IMR-90 (cell line): ENCODE measurements around the gene SLC29A1. TPM values are rescaled to one million over a fixed set of nuclear protein-coding genes. Genes with fewer than 3 reads are reported as not detected.

ENCODE experiments used
- ATAC-seq: fragments of 200-7000 bp; cut with Tn5 transposase; 2 replicates; pipeline ENCODE4 v1.9.1; 2020; ENCODE audit warnings: low read depth, mild to moderate bottlenecking, moderate library complexity
- BruUV-seq: library from RNA; stranded (reverse); fragments of 400-500 nt; replicated peaks from 2 replicates; lab custom pipeline; 2021; lab: Mats Ljungman, UMichigan
- CTCF ChIA-PET: fragments of 300-600 bp; formaldehyde crosslinking; extraction: SDS; loops from one replicate; lab custom pipeline; 2021; ENCODE audit warnings: antibody characterized with exemption; lab: Yijun Ruan, JAX
- POLR2A ChIA-PET: fragments of 300-600 bp; sonication (Branson Sonifier 250); formaldehyde crosslinking; loops from one replicate; lab custom pipeline; 2022; ENCODE audit warnings: antibody characterized with exemption; ENCODE audit not compliant: unreplicated experiment; lab: Charles Lee
- DNase-seq: peaks from one replicate; pipeline ENCODE4 v3.0.0; 2013
- H2AFZ ChIP-seq: replicated peaks from 2 replicates; pipeline ENCODE3; 2013; ENCODE audit warnings: low read length, mild to moderate bottlenecking; ENCODE audit not compliant: poor library complexity
- H2AK5ac ChIP-seq: 2 replicates; pipeline ENCODE4 v1.6.1; 2013; ENCODE audit warnings: low read depth, low read length, inconsistent platforms
- H2AK9ac ChIP-seq: replicated peaks from 2 replicates; pipeline ENCODE3; 2013; ENCODE audit warnings: mild to moderate bottlenecking, low read depth, low read length, moderate library complexity; ENCODE audit not compliant: poor library complexity
- H2BK120ac ChIP-seq: 2 replicates; pipeline ENCODE4 v1.6.1; 2013; ENCODE audit warnings: low read depth, low read length, inconsistent platforms
- H2BK15ac ChIP-seq: 3 replicates; pipeline ENCODE4 v1.6.1; 2013; ENCODE audit warnings: low read depth, low read length, inconsistent platforms
- H2BK20ac ChIP-seq: 2 replicates; pipeline ENCODE4 v1.6.1; 2013; ENCODE audit warnings: low read depth, mild to moderate bottlenecking, inconsistent platforms, low read length, moderate library complexity
- H2BK5ac ChIP-seq: 2 replicates; pipeline ENCODE4 v1.6.1; 2013; ENCODE audit warnings: mild to moderate bottlenecking, low read depth, low read length, inconsistent platforms; ENCODE audit not compliant: poor library complexity, severe bottlenecking
- H3K14ac ChIP-seq: replicated peaks from 2 replicates; pipeline ENCODE4 v1.6.1; 2013; ENCODE audit warnings: low read depth, low read length, inconsistent platforms
- H3K18ac ChIP-seq: 2 replicates; pipeline ENCODE4 v1.6.1; 2013; ENCODE audit warnings: low read depth, low read length, control low read depth
- H3K23ac ChIP-seq: 2 replicates; pipeline ENCODE4 v1.6.1; 2013; ENCODE audit warnings: low read depth, low read length, inconsistent platforms
- H3K27ac ChIP-seq: 2 replicates; pipeline ENCODE4 v1.5.1; 2013; ENCODE audit warnings: mild to moderate bottlenecking, control low read depth, low read length; ENCODE audit not compliant: insufficient read depth
- H3K27me3 ChIP-seq: 2 replicates; pipeline ENCODE4 v1.6.1; 2013; ENCODE audit warnings: low read length; ENCODE audit not compliant: control insufficient read depth, insufficient read depth
- H3K36me3 ChIP-seq: 2 replicates; pipeline ENCODE4 v1.6.1; 2013; ENCODE audit warnings: low read length, mixed read lengths; ENCODE audit not compliant: control insufficient read depth, insufficient read depth
- H3K4ac ChIP-seq: 2 replicates; pipeline ENCODE4 v1.6.1; 2013; ENCODE audit warnings: low read depth, low read length, inconsistent platforms
- H3K4me1 ChIP-seq: 2 replicates; pipeline ENCODE4 v1.6.1; 2013; ENCODE audit warnings: low read length, mixed read lengths; ENCODE audit not compliant: control insufficient read depth, insufficient read depth
- H3K4me2 ChIP-seq: 2 replicates; pipeline ENCODE4 v1.6.1; 2013; ENCODE audit warnings: low read depth, mild to moderate bottlenecking, control low read depth, low read length, moderate library complexity
- H3K4me3 ChIP-seq: 2 replicates; pipeline ENCODE4 v1.5.1; 2013; ENCODE audit warnings: low read depth, mild to moderate bottlenecking, control low read depth, low read length, moderate library complexity; ENCODE audit not compliant: insufficient read depth
- H3K56ac ChIP-seq: 2 replicates; pipeline ENCODE4 v1.6.1; 2013; ENCODE audit warnings: low read length, inconsistent platforms; ENCODE audit not compliant: insufficient read depth; ENCODE audit errors: extremely low read depth
- H3K79me1 ChIP-seq, 2 experiments: 2 replicates each; pipeline ENCODE4 v1.6.1; 2013; ENCODE audit warnings: low read length in 2 of 2, inconsistent platforms in 1 of 2, low read depth in 1 of 2
- H3K9ac ChIP-seq: 2 replicates; pipeline ENCODE4 v1.6.1; 2013; ENCODE audit warnings: low read depth, low read length, control low read depth
- H3K9me1 ChIP-seq: 2 replicates; pipeline ENCODE4 v1.6.1; 2013; ENCODE audit warnings: low read length, inconsistent platforms; ENCODE audit not compliant: insufficient read depth
- H3K9me3 ChIP-seq: 2 replicates; pipeline ENCODE4 v1.6.1; 2013; ENCODE audit warnings: low read length; ENCODE audit not compliant: control insufficient read depth, insufficient read depth
- H4K20me1 ChIP-seq: 2 replicates; pipeline ENCODE4 v1.6.1; 2013; ENCODE audit warnings: low read length, inconsistent platforms; ENCODE audit not compliant: insufficient read depth
- H4K5ac ChIP-seq: 2 replicates; pipeline ENCODE4 v1.6.1; 2013; ENCODE audit warnings: mild to moderate bottlenecking, low read depth, low read length, control low read depth
- H4K8ac ChIP-seq, 2 experiments: 2 replicates each; pipeline ENCODE4 v1.6.1; 2013; ENCODE audit warnings: low read depth in 2 of 2, low read length in 2 of 2, control low read depth in 1 of 2, inconsistent platforms in 1 of 2
- H4K91ac ChIP-seq: 2 replicates; pipeline ENCODE4 v1.6.1; 2013; ENCODE audit warnings: low read depth, low read length, inconsistent platforms; ENCODE audit not compliant: insufficient read depth
- CHD1 ChIP-seq: IDR thresholded peaks from 2 replicates; pipeline ENCODE4 v1.6.1; 2012; ENCODE audit warnings: low read depth, low read length, improper control_type of control experiment
- ELK1 ChIP-seq: fragments of 150-350 bp; IDR thresholded peaks from 2 replicates; pipeline ENCODE4 v1.6.1; 2016; ENCODE audit warnings: low read depth, mild to moderate bottlenecking, low read length, moderate library complexity, borderline replicate concordance
- FOS ChIP-seq: fragments of 150-350 bp; IDR thresholded peaks from 2 replicates; pipeline ENCODE4 v1.6.1; 2016; ENCODE audit warnings: low read depth, low read length
- MAFK ChIP-seq: IDR thresholded peaks from 2 replicates; pipeline ENCODE4 v1.6.1; 2012; ENCODE audit warnings: low read depth, low read length, improper control_type of control experiment
- NFE2L2 ChIP-seq: fragments of 150-350 bp; IDR thresholded peaks from 2 replicates; pipeline ENCODE4 v1.6.1; 2016; ENCODE audit warnings: low read depth, mild to moderate bottlenecking, low read length
- POLR2A ChIP-seq: IDR thresholded peaks from 2 replicates; pipeline ENCODE4 v1.6.1; 2012; ENCODE audit warnings: mild to moderate bottlenecking, low read depth, low read length
- RAD21 ChIP-seq: IDR thresholded peaks from 2 replicates; pipeline ENCODE4 v1.6.1; 2012; ENCODE audit warnings: low read length, improper control_type of control experiment
- RCOR1 ChIP-seq: IDR thresholded peaks from 2 replicates; pipeline ENCODE4 v1.6.1; 2012; ENCODE audit warnings: mild to moderate bottlenecking, low read length, improper control_type of control experiment; ENCODE audit not compliant: insufficient replicate concordance
- RFX5 ChIP-seq: IDR thresholded peaks from 2 replicates; pipeline ENCODE4 v1.8.0; 2012; ENCODE audit warnings: low read depth, mild to moderate bottlenecking, low read length, moderate library complexity
- SMC3 ChIP-seq: fragments of 150-350 bp; IDR thresholded peaks from 2 replicates; pipeline ENCODE4 v1.6.1; 2016; ENCODE audit warnings: low read depth, mild to moderate bottlenecking, antibody characterized with exemption, low read length, moderate library complexity
- WGBS, 2 experiments: methylation state at CpG; one replicate each; pipeline versions ENCODE4 v1.1.5 to v1.1.7; 2013; ENCODE audit warnings: missing lambda C conversion rate in 2 of 2; ENCODE audit not compliant: insufficient read length in 1 of 2; ENCODE audit errors: extremely low coverage in 2 of 2; 5-methylcytosine and 5-hydroxymethylcytosine counted together
- dilution Hi-C: fragments of 300-500 bp; cut with HindIII; formaldehyde crosslinking; loops from one replicate; pipeline ENCODE4 v1.14.3; 2018; ENCODE audit warnings: low sequenced_read_pairs; ENCODE audit not compliant: unreplicated experiment
- in situ Hi-C: fragments of 300-500 bp; cut with MboI; formaldehyde crosslinking; loops from 3 replicates; pipeline ENCODE4 v1.14.3; 2019; ENCODE audit warnings: low sequenced_read_pairs, inconsistent platforms, mixed read lengths
- intact Hi-C: fragments of 100-400 bp; cut with micrococcal nuclease; formaldehyde crosslinking; loops from 2 replicates; pipeline ENCODE4 v1.10.0; 2022
- polyA plus RNA-seq, 3 experiments: library from polyadenylated mRNA; depleted of rRNA; stranded (reverse); fragments of >200 nt; gene quantifications; 2 replicates each; pipeline ENCODE4 v1.2.3, GENCODE V29; 2012; ENCODE audit warnings: low replicate concordance in 1 of 3
- total RNA-seq: library from RNA; depleted of rRNA; stranded (reverse); fragments of >200 nt; gene quantifications from 2 replicates; pipeline ENCODE4 v1.2.3, GENCODE V29; 2012

The SLC29A1 gene
- total and polyA plus RNA-seq, 2 of the 4 experiments (the other 2 are of a cell fraction): 4.1 to 22.1 TPM

GRCh38 chr6:44182911-44183390 is 40.4 kb upstream of the SLC29A1 start:
- Histone ChIP-seq H3K56ac (no peak overlapping the region), H3K9ac (no peak overlapping the region), H4K5ac (no peak overlapping the region), H2BK120ac (no peak overlapping the region), H3K27ac (no peak overlapping the region), H3K27me3 (peaks cover 22% of the 10 kb centered on the region), H3K4me3 (no peak overlapping the region), H2BK15ac (no peak overlapping the region), H3K36me3 (no peaks in the 10 kb centered on the region), H2AFZ (no peak overlapping the region), H3K23ac (no peak overlapping the region), H3K14ac (no peak overlapping the region), H2BK5ac (no peak overlapping the region), H3K18ac (no peak overlapping the region), H3K4me1 (no peaks in the 10 kb centered on the region), H2AK5ac (no peak overlapping the region), H4K91ac (no peak overlapping the region), H3K4me2 (no peak overlapping the region), H4K8ac (no peak overlapping the region), H2AK9ac (no peak overlapping the region), H4K20me1 (no peaks in the 10 kb centered on the region), H3K9me1 (0 out of 2 replicates have a peak, but pooled peaks cover 3% of the 10 kb centered on the region), H3K79me1 (no peaks in the 10 kb centered on the region), H3K4ac (no peak overlapping the region), H3K9me3 (no peaks in the 10 kb centered on the region), H2BK20ac (no peak overlapping the region)
- no CpG with 5 or more reads among the region's 4 CpGs for WGBS, 2 experiments
- ChIA-PET POLR2A (no interaction called here), CTCF (no interaction called here)
- ATAC-seq (no peak), DNase-seq (no peak)
- TF ChIP-seq POLR2A: no peak
- no peak for TF ChIP-seq CHD1
- no peak for TF ChIP-seq RCOR1
- no peak for TF ChIP-seq RFX5
- no peak for TF ChIP-seq NFE2L2
- TF ChIP-seq FOS: no peak
- no peak for TF ChIP-seq ELK1
- no peak for TF ChIP-seq MAFK
- no peak for TF ChIP-seq SMC3
- TF ChIP-seq RAD21: no peak
- in situ Hi-C loops: no loop called here
- intact Hi-C loops: no loop called here
- BruUV-seq: no TSS peak
- dilution Hi-C loops: no loop called here
